H1 (cell line): ENCODE results near the gene SGCE. TPM values are rescaled to one million over a fixed set of nuclear protein-coding genes. Genes with fewer than 3 reads are reported as not detected.

Experiments
- CTCF ChIA-PET: fragments of 300-600 bp; sonication (Branson Sonifier 250); formaldehyde crosslinking; loops from one replicate; lab custom pipeline; 2021; ENCODE audit not compliant: partially characterized antibody; lab: Charles Lee
- POLR2A ChIA-PET: fragments of 300-600 bp; sonication (Branson Sonifier 250); formaldehyde crosslinking; loops from one replicate; lab custom pipeline; 2021; ENCODE audit warnings: inconsistent platforms; ENCODE audit not compliant: partially characterized antibody; lab: Charles Lee
- DNase-seq, 2 experiments: peaks; one replicate each; pipeline versions ENCODE4 v3.0.0 to v3.0.0-alpha.2; 2010 to 2022; ENCODE audit warnings: low spot score in 2 of 2, low read depth in 1 of 2, mixed read lengths in 1 of 2
- FAIRE-seq: peaks from 2 replicates; lab custom pipeline; 2011; peaks lifted over from hg19 to GRCh38; lab: Jason Lieb, UNC
- H2AFZ ChIP-seq: 2 replicates; pipeline ENCODE4 v1.8.1; 2012; ENCODE audit warnings: low read length, inconsistent platforms
- H2AK5ac ChIP-seq: 2 replicates; pipeline ENCODE4 v1.6.1; 2013; ENCODE audit warnings: low read depth, low read length
- H2BK120ac ChIP-seq: replicated peaks from 2 replicates; pipeline ENCODE3; 2013; ENCODE audit warnings: low read depth, low read length, inconsistent platforms
- H2BK12ac ChIP-seq: 2 replicates; pipeline ENCODE4 v1.6.1; 2013; ENCODE audit warnings: low read depth, low read length
- H2BK15ac ChIP-seq: 2 replicates; pipeline ENCODE4 v1.6.1; 2013; ENCODE audit warnings: low read length
- H2BK20ac ChIP-seq: 2 replicates; pipeline ENCODE4 v1.6.1; 2013; ENCODE audit warnings: low read length
- H2BK5ac ChIP-seq: 2 replicates; pipeline ENCODE4 v1.6.1; 2013; ENCODE audit warnings: low read depth, low read length
- H3K14ac ChIP-seq: 2 replicates; pipeline ENCODE4 v1.6.1; 2013; ENCODE audit warnings: inconsistent platforms; ENCODE audit not compliant: insufficient read length
- H3K18ac ChIP-seq: 2 replicates; pipeline ENCODE4 v1.6.1; 2013; ENCODE audit warnings: low read length; ENCODE audit errors: extremely low read depth
- H3K23ac ChIP-seq: 2 replicates; pipeline ENCODE4 v1.6.1; 2013; ENCODE audit warnings: inconsistent platforms; ENCODE audit not compliant: insufficient read length
- H3K23me2 ChIP-seq: 2 replicates; pipeline ENCODE4 v1.6.1; 2013; ENCODE audit warnings: low read depth, low read length
- H3K27ac ChIP-seq: 2 replicates; pipeline ENCODE4 v1.6.1; 2011; ENCODE audit warnings: low read depth, low read length, inconsistent platforms
- H3K27me3 ChIP-seq, 4 experiments: replicated peaks in 1 of 4; 1 replicate in 1 of 4; 2 replicates in 3 of 4; pipeline versions ENCODE4 v1.6.1 to v1.8.1; 2011 to 2013; ENCODE audit warnings: low read length in 3 of 4, mild to moderate bottlenecking in 3 of 4, inconsistent platforms in 2 of 4, mixed read lengths in 2 of 4, moderate library complexity in 1 of 4; ENCODE audit not compliant: control insufficient read depth in 3 of 4, insufficient read depth in 3 of 4; ENCODE audit errors: extremely low read depth in 1 of 4
- H3K36me3 ChIP-seq, 4 experiments: 2 replicates each; pipeline versions ENCODE4 v1.6.1 to v1.8.1; 2011 to 2013; ENCODE audit warnings: mild to moderate bottlenecking in 4 of 4, low read length in 3 of 4, moderate library complexity in 2 of 4, control low read depth in 1 of 4, inconsistent platforms in 1 of 4; ENCODE audit not compliant: insufficient read depth in 4 of 4, control insufficient read depth in 2 of 4
- H3K4ac ChIP-seq: replicated peaks from 2 replicates; pipeline ENCODE3; 2013; ENCODE audit warnings: low read length, low read depth, mixed read lengths, inconsistent platforms; ENCODE audit not compliant: insufficient read length
- H3K4me1 ChIP-seq, 4 experiments: replicated peaks in 1 of 4; 1 replicate in 1 of 4; 2 replicates in 3 of 4; pipeline versions ENCODE4 v1.6.1 to v1.8.1; 2011 to 2013; ENCODE audit warnings: low read length in 3 of 4, inconsistent platforms in 2 of 4, mixed read lengths in 1 of 4; ENCODE audit not compliant: insufficient read depth in 4 of 4, control insufficient read depth in 3 of 4
- H3K4me2 ChIP-seq, 2 experiments: 2 replicates each; pipeline versions ENCODE4 v1.6.1 to v1.8.1; 2011 to 2013; ENCODE audit warnings: low read depth in 2 of 2, low read length in 2 of 2, control low read depth in 1 of 2, inconsistent platforms in 1 of 2, mild to moderate bottlenecking in 1 of 2; ENCODE audit not compliant: insufficient read depth in 1 of 2
- H3K4me3 ChIP-seq, 4 experiments: fragments of 200-600, 300-600 bp in 1 of 4; sonication (generic), shearing (Covaris generic), sonication (Bioruptor Twin) in 1 of 4; 2 replicates each; pipeline versions ENCODE4 v1.5.1 to v1.8.1; 2011 to 2016; ENCODE audit warnings: low read length in 4 of 4, low read depth in 3 of 4, control low read depth in 2 of 4, inconsistent platforms in 2 of 4, mild to moderate bottlenecking in 2 of 4, mixed read lengths in 1 of 4, moderate library complexity in 1 of 4; ENCODE audit not compliant: insufficient read depth in 2 of 4; ENCODE audit errors: extremely low read depth in 1 of 4
- H3K56ac ChIP-seq: replicated peaks from 2 replicates; pipeline ENCODE3; 2013; ENCODE audit warnings: low read depth, mild to moderate bottlenecking, mixed read lengths, low read length, inconsistent platforms; ENCODE audit not compliant: insufficient read length
- H3K79me1 ChIP-seq: 2 replicates; pipeline ENCODE4 v1.6.1; 2013; ENCODE audit warnings: low read depth, low read length, control low read depth
- H3K79me2 ChIP-seq, 2 experiments: 2 replicates each; pipeline versions ENCODE4 v1.6.1 to v1.8.1; 2012 to 2013; ENCODE audit warnings: low read length in 2 of 2, mild to moderate bottlenecking in 2 of 2, inconsistent platforms in 1 of 2; ENCODE audit not compliant: insufficient read depth in 2 of 2, control insufficient read depth in 1 of 2
- H3K9ac ChIP-seq, 4 experiments: replicated peaks in 1 of 4; 1 replicate in 1 of 4; 2 replicates in 3 of 4; pipeline versions ENCODE4 v1.6.1 to v1.8.1; 2011 to 2013; ENCODE audit warnings: low read depth in 3 of 4, low read length in 3 of 4, control low read depth in 2 of 4, mild to moderate bottlenecking in 2 of 4, moderate library complexity in 2 of 4, inconsistent platforms in 1 of 4; ENCODE audit errors: extremely low read depth in 1 of 4
- H3K9me3 ChIP-seq, 2 experiments: 2 replicates each; pipeline versions ENCODE4 v1.6.1 to v1.8.1; 2012 to 2013; ENCODE audit warnings: mild to moderate bottlenecking in 2 of 2, moderate library complexity in 2 of 2, control low read depth in 1 of 2, inconsistent platforms in 1 of 2, low read depth in 1 of 2, low read length in 1 of 2, mixed read lengths in 1 of 2; ENCODE audit not compliant: insufficient read depth in 2 of 2
- H4K20me1 ChIP-seq, 2 experiments: replicated peaks in 1 of 2; 2 replicates each; pipeline versions ENCODE3 to v1.8.1; 2011 to 2013; ENCODE audit warnings: inconsistent platforms in 2 of 2, low read length in 2 of 2, mild to moderate bottlenecking in 1 of 2; ENCODE audit not compliant: insufficient read depth in 2 of 2, control insufficient read depth in 1 of 2
- H4K5ac ChIP-seq: 2 replicates; pipeline ENCODE4 v1.6.1; 2013; ENCODE audit warnings: low read length, low read depth, mixed read lengths, inconsistent platforms; ENCODE audit not compliant: insufficient read length
- H4K8ac ChIP-seq: 2 replicates; pipeline ENCODE4 v1.8.0; 2013; ENCODE audit warnings: mild to moderate bottlenecking, moderate library complexity, low read length, inconsistent platforms; ENCODE audit not compliant: insufficient read depth; ENCODE audit errors: extremely low read depth
- H4K91ac ChIP-seq: replicated peaks from 2 replicates; pipeline ENCODE3; 2013; ENCODE audit warnings: low read length, mixed read lengths, inconsistent platforms; ENCODE audit not compliant: insufficient read length
- EP300 ChIP-seq, 2 experiments: IDR thresholded peaks; 1 replicate in 1 of 2; 2 replicates in 1 of 2; pipeline ENCODE4 v1.6.1; 2011 to 2012; ENCODE audit warnings: low read depth in 2 of 2, low read length in 2 of 2, mild to moderate bottlenecking in 2 of 2, borderline replicate concordance in 1 of 2, inconsistent platforms in 1 of 2, moderate library complexity in 1 of 2
- HDAC2 ChIP-seq, 2 experiments: fragments of 300-600 bp in 1 of 2; sonication (generic) in 1 of 2; IDR thresholded peaks; 2 replicates each; pipeline ENCODE4 v1.6.1; 2011 to 2012; ENCODE audit warnings: low read depth in 2 of 2, low read length in 2 of 2, mild to moderate bottlenecking in 2 of 2, moderate library complexity in 2 of 2, borderline replicate concordance in 1 of 2, inconsistent platforms in 1 of 2
- JUND ChIP-seq: IDR thresholded peaks from 2 replicates; pipeline ENCODE4 v1.6.1; 2011; ENCODE audit warnings: mild to moderate bottlenecking, improper control_type of control experiment, low read length
- PHF8 ChIP-seq: fragments of 200-600 bp; sonication (generic); conservative IDR thresholded peaks from 2 replicates; pipeline ENCODE4 v1.7.1; 2012; ENCODE audit warnings: low read depth, mild to moderate bottlenecking, inconsistent platforms, low read length, moderate library complexity
- POLR2A ChIP-seq, 2 experiments: IDR thresholded peaks; 1 replicate in 1 of 2; 2 replicates in 1 of 2; pipeline ENCODE4 v1.6.1; 2011; ENCODE audit warnings: low read depth in 2 of 2, low read length in 2 of 2, mild to moderate bottlenecking in 2 of 2; ENCODE audit errors: control extremely low read depth in 1 of 2
- POU5F1 ChIP-seq: IDR thresholded peaks from 2 replicates; pipeline ENCODE4 v1.6.1; 2011; ENCODE audit warnings: low read depth, mild to moderate bottlenecking, low read length, moderate library complexity
- RNF2 ChIP-seq: fragments of 200-900, 300-1000 bp; sonication (generic); IDR thresholded peaks from 2 replicates; pipeline ENCODE4 v1.7.1; 2016; ENCODE audit warnings: borderline replicate concordance, low read depth, mild to moderate bottlenecking, antibody characterized with exemption, low read length; ENCODE audit not compliant: poor library complexity, severe bottlenecking; ENCODE audit errors: missing control alignments
- SUZ12 ChIP-seq: fragments of 200-600 bp; sonication (generic); IDR thresholded peaks from 2 replicates; pipeline ENCODE4 v1.6.1; 2012; ENCODE audit warnings: mild to moderate bottlenecking, inconsistent platforms, low read length, moderate library complexity, mixed read lengths
- TEAD4 ChIP-seq: IDR thresholded peaks from 2 replicates; pipeline ENCODE4 v1.6.1; 2012; ENCODE audit warnings: low read depth, low read length, inconsistent platforms, mixed read lengths
- ZNF274 ChIP-seq: IDR thresholded peaks from 2 replicates; pipeline ENCODE4 v1.7.0; 2012; ENCODE audit warnings: low read length, borderline replicate concordance; ENCODE audit errors: extremely low read depth
- WGBS, 2 experiments: shearing (Covaris generic) in 1 of 2; methylation state at CpG; one replicate each; pipeline versions ENCODE4 v1.1.6 to v1.1.7; 2013 to 2015; ENCODE audit warnings: low lambda C conversion rate in 2 of 2, mixed read lengths in 2 of 2, inconsistent platforms in 1 of 2, low coverage in 1 of 2, missing lambda C conversion rate in 1 of 2; ENCODE audit not compliant: insufficient replicate concordance in 2 of 2, insufficient coverage in 1 of 2, insufficient read length in 1 of 2; ENCODE audit errors: extremely low coverage in 1 of 2, missing lambda C conversion rate in 1 of 2; 5-methylcytosine and 5-hydroxymethylcytosine counted together
- polyA plus RNA-seq, 7 experiments: library from polyadenylated mRNA; depleted of rRNA in 3 of 7; stranded (reverse) in 5 of 7; unstranded in 2 of 7; fragments of >200 nt in 5 of 7; fragments of 200-250 nt in 2 of 7; gene quantifications; 1 replicate in 5 of 7; 2 replicates in 1 of 7; 4 replicates in 1 of 7; pipeline versions ENCODE4 v1.2.1 to v1.2.3, GENCODE V29; 2011 to 2013; ENCODE audit warnings: missing spikeins in 2 of 7, mixed read lengths in 2 of 7
- total RNA-seq: library from RNA; stranded (reverse); fragmentation: NEBNext Ultra II Directional; extraction: Animal tissue kit (Norgen Biotek cat#: 25700); gene quantifications from 2 replicates; pipeline ENCODE4 v1.2.1, GENCODE V29; 2021

Gene SGCE
- total and polyA plus RNA-seq, 2 of the 8 experiments (the other 6 are each of a cell fraction or from before 2014, with no cell fraction given) = 12.8 to 25.0 TPM

DNA sequence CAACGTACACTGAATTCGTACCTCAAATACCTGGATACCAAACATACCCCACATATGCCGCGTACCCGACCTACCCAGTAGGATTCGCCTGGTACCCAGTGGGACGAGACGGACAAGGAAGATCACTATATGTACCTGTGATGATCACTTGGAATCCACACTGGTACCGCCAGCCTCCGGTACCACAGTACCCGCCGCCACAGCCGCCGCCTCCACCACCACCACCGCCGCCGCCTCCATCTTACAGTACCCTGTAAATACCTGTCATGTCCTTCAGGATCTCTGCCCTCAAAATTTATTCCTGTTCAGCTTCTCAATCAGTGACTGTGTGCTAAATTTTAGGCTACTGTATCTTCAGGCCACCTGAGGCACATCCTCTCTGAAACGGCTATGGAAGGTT, 9.5 kb upstream of the SGCE start:
- no peak overlapping the region for H2AK5ac ChIP-seq
- H3K56ac ChIP-seq = no peak overlapping the region
- no peak overlapping the region for H3K9ac ChIP-seq
- DNase-seq = no peak
- H4K91ac ChIP-seq = no peak overlapping the region
- no peak overlapping the region for H2BK120ac ChIP-seq
- H2BK15ac ChIP-seq = no peak overlapping the region
- H4K5ac ChIP-seq = no peak overlapping the region
- 97% methylated on average over 18 of the region's 18 CpGs; no CpG with 5 or more reads in 1 of the 2 experiments for WGBS, 2 experiments
- H3K14ac ChIP-seq = no peak overlapping the region
- no peak overlapping the region for H4K8ac ChIP-seq
- no peak overlapping the region for H3K23ac ChIP-seq
- no peak for FAIRE-seq
- ChIA-PET CTCF (interaction anchor here (0.7 kb wide), 1 partner anchor 212 kb away, joined by 3 read pairs; no protein-coding TSS in a partner anchor), POLR2A (no interaction called here)
- no peak overlapping the region for H2BK20ac ChIP-seq
- no peak overlapping the region for H3K4ac ChIP-seq
- H2BK12ac ChIP-seq = no peak overlapping the region
- H3K4me3 ChIP-seq = no peak overlapping the region
- no peak overlapping the region for H2BK5ac ChIP-seq
- peaks cover 0 to 2% (median 1%) of the 10 kb centered on the region in 4 experiments; a peak in 3 of 8 replicates for H3K36me3 ChIP-seq
- H3K18ac ChIP-seq = no peak overlapping the region
- TF ChIP-seq POU5F1 = no peak
- no peak for TF ChIP-seq SUZ12
- no peak for TF ChIP-seq JUND
- no peak for TF ChIP-seq TEAD4
- no peak for TF ChIP-seq EP300 (IDR thresholded peaks at IDR 0.05; ENCODE audit: borderline replicate concordance in 1 of 2, low read depth in 2 of 2, low read length in 2 of 2)
- TF ChIP-seq ZNF274 = no peak
- TF ChIP-seq HDAC2 (IDR thresholded peaks at IDR 0.05; ENCODE audit: borderline replicate concordance in 1 of 2, low read depth in 2 of 2, low read length in 2 of 2) = no peak
- TF ChIP-seq POLR2A (IDR thresholded peaks at IDR 0.05; ENCODE audit: control extremely low read depth in 1 of 2, low read depth in 2 of 2, low read length in 2 of 2) = no peak
- TF ChIP-seq RNF2 = no peak
- TF ChIP-seq PHF8 = no peak
- H3K27me3 ChIP-seq = no peaks in the 10 kb centered on the region
- peaks cover 2% of the 10 kb centered on the region; the same call in 1 of the 2 replicates for H3K79me1 ChIP-seq
- H3K79me2 ChIP-seq = peaks cover 0 to 19% of the 10 kb centered on the region in 2 experiments; a peak in 2 of 4 replicates
- H3K27ac ChIP-seq = no peak overlapping the region
- peaks cover 5 to 7% of the 10 kb centered on the region in 2 experiments; a peak in 2 of 4 replicates for H3K9me3 ChIP-seq
- H3K23me2 ChIP-seq = no peaks in the 10 kb centered on the region
- peaks cover 0 to 1% of the 10 kb centered on the region in 2 experiments for H4K20me1 ChIP-seq
- no peaks in the 10 kb centered on the region for H3K4me1 ChIP-seq
- H3K4me2 ChIP-seq = no peak overlapping the region
- no peak overlapping the region for H2AFZ ChIP-seq
